Measurements from ENCODE around the gene WNK1.

- no peak for TF ChIP-seq CTCF (IDR thresholded peaks at IDR 0.05)
- no peak for TF ChIP-seq POLR2A (IDR thresholded peaks at IDR 0.05)
Measured at GRCh38 chr12:739349-739748, 13.0 kb upstream of the WNK1 start.

Data from lower leg skin (tissue), 3 donors.